ENCODE measurements around the gene GYPA.

DNA sequence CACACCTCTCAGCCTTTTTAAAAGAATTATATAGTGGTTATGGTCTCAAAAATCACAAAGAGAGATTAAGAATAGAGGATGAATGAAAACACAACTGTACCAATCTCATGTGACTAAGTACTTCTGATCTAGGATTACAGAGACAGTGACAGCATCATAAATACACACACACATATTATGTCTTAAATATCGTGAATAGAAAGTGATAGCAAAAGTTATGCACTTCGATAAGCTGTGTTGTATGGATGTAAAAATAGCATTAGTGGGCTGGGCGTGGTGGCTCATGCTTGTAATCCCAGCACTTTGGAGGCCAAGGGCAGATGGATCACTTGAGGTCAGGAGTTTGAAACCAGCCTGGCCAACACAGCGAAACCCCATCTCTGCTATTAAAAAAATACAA lies 25.0 kb downstream of the GYPA start:
- TF ChIP-seq CTCF (conservative IDR thresholded peaks at IDR 0.05; ENCODE audit: low read depth, low read length) (no peak), EZH2 (IDR thresholded peaks at IDR 0.05; ENCODE audit: borderline replicate concordance, low read depth, low read length, poor library complexity, severe bottlenecking) (no peak)

Measured in A673 (cell line).